K562 (cell line): ENCODE data around the gene MYBPHL. TPM values are rescaled to one million over a fixed set of nuclear protein-coding genes. Genes with fewer than 3 reads are reported as not detected.

Source experiments
- BMI1 ChIP-seq: fragments of 150-350 bp; IDR thresholded peaks from 2 replicates; pipeline ENCODE4 v1.6.1; 2014; ENCODE audit warnings: low read length
- FOSL1 ChIP-seq: fragments of 200-800 bp; sonication (Bioruptor generic); conservative IDR thresholded peaks from 2 replicates; pipeline ENCODE4 v1.6.1; 2016; ENCODE audit warnings: missing genetic modification characterization, missing compliant biosample characterization
- GABPB1 ChIP-seq: sonication (generic); formaldehyde crosslinking; IDR thresholded peaks from 2 replicates; pipeline ENCODE4 v1.8.0; 2022; ENCODE audit warnings: mild to moderate bottlenecking, missing genetic modification reagents
- HLTF ChIP-seq: fragments of 450-650 bp; IDR thresholded peaks from 2 replicates; pipeline ENCODE4 v1.6.1; 2016
- ID3 ChIP-seq, 2 experiments: fragments of 250-450 bp in 1 of 2; fragments of 450-650 bp in 1 of 2; sonication (Bioruptor Pico) in 1 of 2; IDR thresholded peaks; 2 replicates each; pipeline versions ENCODE4 v1.6.1 to v1.8.0; 2016 to 2021; ENCODE audit warnings: mild to moderate bottlenecking in 2 of 2, moderate library complexity in 2 of 2, missing compliant biosample characterization in 1 of 2, missing genetic modification characterization in 1 of 2
- MCM3 ChIP-seq: fragments of 450-650 bp; IDR thresholded peaks from 2 replicates; pipeline ENCODE4 v1.6.1; 2016
- MEF2D ChIP-seq: conservative IDR thresholded peaks from 2 replicates; pipeline ENCODE4 v1.6.1; 2016; ENCODE audit warnings: low read depth, missing genetic modification characterization, missing compliant biosample characterization
- OTX1 ChIP-seq: fragments of 450-650 bp; formaldehyde crosslinking; IDR thresholded peaks from 2 replicates; pipeline ENCODE4 v1.4.0; 2022; ENCODE audit warnings: mild to moderate bottlenecking
- RBFOX2 ChIP-seq: fragments of 200-400 bp; formaldehyde crosslinking; IDR thresholded peaks from 2 replicates; pipeline ENCODE4 v1.6.1; 2017; ENCODE audit warnings: low read depth, mild to moderate bottlenecking, low read length, moderate library complexity
- SNIP1 ChIP-seq: fragments of 450-650 bp; IDR thresholded peaks from 2 replicates; pipeline ENCODE4 v1.7.1; 2017; ENCODE audit warnings: low read depth, mild to moderate bottlenecking
- TEAD1 ChIP-seq, 2 experiments: fragments of 450-650 bp in 1 of 2; sonication (generic) in 1 of 2; formaldehyde crosslinking; IDR thresholded peaks; 2 replicates each; pipeline versions ENCODE4 v1.4.0 to v1.8.0; 2020 to 2022; ENCODE audit warnings: mild to moderate bottlenecking in 2 of 2, missing genetic modification reagents in 1 of 2
- TSHZ1 ChIP-seq: fragments of 250-450 bp; sonication (Bioruptor Pico); IDR thresholded peaks from 2 replicates; pipeline ENCODE4 v1.4.0; 2020; ENCODE audit warnings: mild to moderate bottlenecking, moderate library complexity
- UBTF ChIP-seq, 2 experiments: IDR thresholded peaks; 2 replicates each; pipeline ENCODE4 v1.6.1; 2012; ENCODE audit warnings: improper control_type of control experiment in 2 of 2, low read depth in 2 of 2, low read length in 2 of 2, borderline replicate concordance in 1 of 2
- ZNF121 ChIP-seq: sonication (generic); formaldehyde crosslinking; conservative IDR thresholded peaks from 2 replicates; pipeline ENCODE4 v1.8.0; 2022; ENCODE audit warnings: missing genetic modification reagents
- polyA plus RNA-seq, 8 experiments: library from polyadenylated mRNA; depleted of rRNA in 4 of 8; stranded (reverse) in 5 of 8; unstranded in 3 of 8; fragments of >200 nt; fragmentation: Nextera tagmentation in 2 of 8; fragmentation: Illumina TruSeq in 1 of 8; extraction: Ambion mirVana in 2 of 8; extraction: Trizol in 1 of 8; gene quantifications; 2 replicates each; pipeline versions ENCODE4 v1.2.1 to v1.2.3, GENCODE V29; 2011 to 2014; ENCODE audit warnings: inconsistent platforms in 1 of 8, missing spikeins in 1 of 8
- total RNA-seq, 7 experiments: library from RNA; depleted of rRNA in 6 of 7; stranded (reverse); fragments of >200 nt in 6 of 7; fragmentation: Illumina TruSeq in 2 of 7; extraction: Trizol in 2 of 7; gene quantifications; 2 replicates each; pipeline versions ENCODE4 v1.2.1 to v1.2.3, GENCODE V29; 2011 to 2021; ENCODE audit warnings: low replicate concordance in 1 of 7

Gene MYBPHL
- total and polyA plus RNA-seq, 9 of the 15 experiments (the other 6 are each of a cell fraction or from before 2014, with no cell fraction given): 0.20 to 1.9 (median 0.33) TPM

- TF ChIP-seq MEF2D (tag) (0 out of 2 replicates have a peak, but pooled peaks have one; percentile 24), MCM3 (no peak), RBFOX2 (peak; percentile 64), TEAD1 (CRISPR knock-in tag; IDR thresholded peaks at IDR 0.05) (0 out of 4 replicates have a peak, but pooled peaks of 1 of the 2 experiments have one; percentile 58), HLTF (0 out of 2 replicates have a peak, but pooled peaks have one; percentile 34), TSHZ1 (0 out of 2 replicates have a peak, but pooled peaks have one; percentile 9), SNIP1 (peak; percentile 100), BMI1 (no peak), FOSL1 (tag) (peak; percentile 42), UBTF (IDR thresholded peaks at IDR 0.05; ENCODE audit: borderline replicate concordance in 1 of 2, low read depth in 2 of 2, low read length in 2 of 2) (peak in 1 of 2 experiments; percentile 62; a peak in 1 of 4 replicates), ZNF121 (CRISPR knock-in tag) (no peak), ID3 (CRISPR knock-in tag; IDR thresholded peaks at IDR 0.05) (no peak), ID3 (tag; IDR thresholded peaks at IDR 0.05) (0 out of 2 replicates have a peak, but pooled peaks have one; percentile 25), OTX1 (CRISPR knock-in tag) (no peak), GABPB1 (CRISPR knock-in tag) (peak; percentile 58; the same call in 1 of the 2 replicates)
These were observed 57.8 kb downstream of the MYBPHL start, which contains the start of gene CELSR2 (continued) for GRCh38 chr1:109248797-109249629.
